Measurements from ENCODE around the gene SLC7A14. TPM values are rescaled to one million over a fixed set of nuclear protein-coding genes. Genes with fewer than 3 reads are reported as not detected.

Gene SLC7A14
- total RNA-seq, 2 experiments from 2014 or later, result not detected

DNA sequence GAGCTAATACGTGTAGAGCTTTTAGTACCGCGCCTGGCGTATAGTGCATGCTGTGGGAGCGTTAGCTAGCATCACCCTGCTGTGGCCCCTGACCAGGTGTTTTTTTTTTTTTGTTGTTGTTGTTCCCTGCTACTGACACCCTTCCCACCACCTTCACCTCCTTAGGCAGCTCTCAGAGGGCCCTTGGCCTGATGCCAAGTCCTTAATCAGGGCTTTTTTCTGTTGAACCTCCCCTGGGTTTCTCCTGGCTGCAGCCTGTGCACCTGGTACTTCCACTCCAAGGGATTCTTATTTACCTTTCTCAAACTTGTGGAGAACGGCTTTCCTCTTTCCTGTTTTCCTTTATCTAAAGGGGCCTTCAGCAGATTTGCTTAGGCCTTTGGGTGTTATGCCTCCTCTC, 53.3 kb downstream of the SLC7A14 start:
- ATAC-seq (ENCODE audit: poor library complexity) (no peak), DNase-seq (no peak)
- H3K36me3 ChIP-seq (ENCODE audit: insufficient read depth, low read length), result no peaks in the 10 kb centered on the region
- TF ChIP-seq, protein P1, sequence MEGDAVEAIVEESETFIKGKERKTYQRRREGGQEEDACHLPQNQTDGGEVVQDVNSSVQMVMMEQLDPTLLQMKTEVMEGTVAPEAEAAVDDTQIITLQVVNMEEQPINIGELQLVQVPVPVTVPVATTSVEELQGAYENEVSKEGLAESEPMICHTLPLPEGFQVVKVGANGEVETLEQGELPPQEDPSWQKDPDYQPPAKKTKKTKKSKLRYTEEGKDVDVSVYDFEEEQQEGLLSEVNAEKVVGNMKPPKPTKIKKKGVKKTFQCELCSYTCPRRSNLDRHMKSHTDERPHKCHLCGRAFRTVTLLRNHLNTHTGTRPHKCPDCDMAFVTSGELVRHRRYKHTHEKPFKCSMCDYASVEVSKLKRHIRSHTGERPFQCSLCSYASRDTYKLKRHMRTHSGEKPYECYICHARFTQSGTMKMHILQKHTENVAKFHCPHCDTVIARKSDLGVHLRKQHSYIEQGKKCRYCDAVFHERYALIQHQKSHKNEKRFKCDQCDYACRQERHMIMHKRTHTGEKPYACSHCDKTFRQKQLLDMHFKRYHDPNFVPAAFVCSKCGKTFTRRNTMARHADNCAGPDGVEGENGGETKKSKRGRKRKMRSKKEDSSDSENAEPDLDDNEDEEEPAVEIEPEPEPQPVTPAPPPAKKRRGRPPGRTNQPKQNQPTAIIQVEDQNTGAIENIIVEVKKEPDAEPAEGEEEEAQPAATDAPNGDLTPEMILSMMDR (IDR thresholded peaks at IDR 0.05), result no peak
- Mint-ChIP-seq H3K36me3 (ENCODE audit: low read depth) (no peaks in the 10 kb centered on the region), H3K27me3 (peaks cover 12% of the 10 kb centered on the region), H3K27ac (no peak overlapping the region), H3K4me1 (ENCODE audit: low read depth) (no peaks in the 10 kb centered on the region), H3K4me3 (no peak overlapping the region), H3K9me3 (no peaks in the 10 kb centered on the region)
- no peaks in the 10 kb centered on the region for H3K9me3 ChIP-seq (ENCODE audit: control insufficient read depth in 1 of 2, insufficient read depth in 1 of 2, low read length in 2 of 2)
- intact Hi-C loops (cut with DNase I, micrococcal nuclease), result no loop called here
- ChIA-PET CTCF (no interaction called here), POLR2A (no interaction called here)
- no peaks in the 10 kb centered on the region for H3K4me1 ChIP-seq (ENCODE audit: insufficient read depth, low read length)
- H3K27me3 ChIP-seq (ENCODE audit: control insufficient read depth in 1 of 2, insufficient read depth in 2 of 2, low read length in 2 of 2), result peaks cover 0 to 5% of the 10 kb centered on the region in 2 experiments
- H3K4me3 ChIP-seq (ENCODE audit: low read length), result no peak overlapping the region
- H3K27ac ChIP-seq (ENCODE audit: low read depth in 1 of 2, low read length in 2 of 2), result no peak overlapping the region

DNA sequence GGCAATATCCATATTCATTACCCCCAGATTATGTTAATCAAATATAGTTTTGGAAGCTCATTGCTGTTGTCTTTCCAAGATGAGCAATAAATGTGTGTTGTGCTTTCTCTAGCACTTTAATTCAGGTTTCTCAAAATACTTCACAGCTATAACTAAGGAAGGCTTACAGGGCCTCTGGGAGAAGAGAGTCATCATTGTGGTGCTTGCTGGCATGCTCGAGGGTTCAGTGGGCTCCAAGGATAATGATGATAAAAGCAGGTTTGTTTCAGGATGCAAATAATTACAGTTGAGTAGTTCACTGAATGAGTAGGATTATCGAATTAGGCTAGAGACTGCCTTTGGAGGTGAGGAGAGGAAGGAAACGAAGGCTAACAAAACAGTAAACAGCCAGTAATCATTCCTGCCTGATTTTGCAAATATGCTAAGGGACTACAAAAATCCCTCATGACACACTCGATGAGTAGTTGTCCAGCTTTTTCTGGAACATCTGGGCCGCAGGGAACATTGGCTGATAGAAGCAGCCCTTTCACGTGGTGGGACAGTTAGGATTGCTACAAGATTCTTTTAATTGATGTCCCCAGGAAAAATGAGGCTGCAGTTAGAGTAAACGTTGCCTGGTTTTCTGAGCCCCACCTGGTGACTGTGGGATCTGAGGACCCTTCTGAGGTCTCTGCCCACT, 54.1 kb downstream of the SLC7A14 start:
- Mint-ChIP-seq H3K4me3 (no peak overlapping the region), H3K36me3 (ENCODE audit: low read depth) (no peaks in the 10 kb centered on the region), H3K4me1 (ENCODE audit: low read depth) (no peaks in the 10 kb centered on the region), H3K27ac (no peak overlapping the region), H3K9me3 (no peaks in the 10 kb centered on the region), H3K27me3 (peaks cover 4% of the 10 kb centered on the region)
- Histone ChIP-seq H3K27ac (ENCODE audit: low read depth in 1 of 2, low read length in 2 of 2) (no peak overlapping the region), H3K36me3 (ENCODE audit: insufficient read depth, low read length) (no peaks in the 10 kb centered on the region), H3K27me3 (ENCODE audit: control insufficient read depth in 1 of 2, insufficient read depth in 2 of 2, low read length in 2 of 2) (peaks cover 0 to 3% of the 10 kb centered on the region in 2 experiments), H3K9me3 (ENCODE audit: control insufficient read depth in 1 of 2, insufficient read depth in 1 of 2, low read length in 2 of 2) (no peaks in the 10 kb centered on the region), H3K4me3 (ENCODE audit: low read length) (no peak overlapping the region), H3K4me1 (ENCODE audit: insufficient read depth, low read length) (no peaks in the 10 kb centered on the region)
- intact Hi-C loops (cut with DNase I, micrococcal nuclease), result no loop called here
- ATAC-seq (ENCODE audit: poor library complexity), result no peak
- ChIA-PET CTCF (no interaction called here), POLR2A (no interaction called here)
- TF ChIP-seq, protein P1 (IDR thresholded peaks at IDR 0.05), result no peak
- no peak for DNase-seq

DNA sequence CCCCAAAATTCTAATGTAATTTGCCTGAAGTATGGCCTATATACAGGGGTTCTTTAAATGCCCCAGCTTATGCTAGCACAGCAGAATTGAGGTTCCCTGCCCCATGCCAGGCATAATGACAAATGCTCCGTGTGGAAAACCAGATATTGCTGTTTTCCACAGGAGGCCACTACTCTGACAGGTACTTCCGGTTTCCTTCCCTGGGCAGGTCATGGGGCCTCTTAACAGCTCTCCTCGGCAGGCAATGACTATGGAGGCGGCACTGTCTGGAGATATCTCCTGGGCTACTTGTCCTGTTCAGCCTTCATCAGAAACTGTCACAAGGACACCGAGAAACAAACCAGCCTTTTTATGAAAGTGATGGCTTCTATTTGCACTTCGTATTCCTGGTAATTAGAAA, 54.8 kb downstream of the SLC7A14 start:
- POLR2A ChIA-PET, result no interaction called here

More for the DNA sequence above, 54.8 kb downstream of the SLC7A14 start:
- Histone ChIP-seq H3K4me1 (ENCODE audit: insufficient read depth, low read length) (no peaks in the 10 kb centered on the region), H3K27ac (ENCODE audit: low read depth in 1 of 2, low read length in 2 of 2) (no peak overlapping the region), H3K9me3 (ENCODE audit: control insufficient read depth in 1 of 2, insufficient read depth in 1 of 2, low read length in 2 of 2) (no peaks in the 10 kb centered on the region), H3K27me3 (ENCODE audit: control insufficient read depth in 1 of 2, insufficient read depth in 2 of 2, low read length in 2 of 2) (no peaks in the 10 kb centered on the region), H3K36me3 (ENCODE audit: insufficient read depth, low read length) (no peaks in the 10 kb centered on the region), H3K4me3 (ENCODE audit: low read length) (no peak overlapping the region)
- Mint-ChIP-seq H3K4me3 (no peak overlapping the region), H3K4me1 (ENCODE audit: low read depth) (no peaks in the 10 kb centered on the region), H3K9me3 (no peaks in the 10 kb centered on the region), H3K36me3 (ENCODE audit: low read depth) (no peaks in the 10 kb centered on the region), H3K27ac (no peak overlapping the region), H3K27me3 (peaks cover 4% of the 10 kb centered on the region)
- CTCF ChIA-PET, result no interaction called here
- no peak for DNase-seq
- intact Hi-C loops (cut with DNase I, micrococcal nuclease), result no loop called here
- TF ChIP-seq, protein P1 (IDR thresholded peaks at IDR 0.05), result no peak
- no peak for ATAC-seq (ENCODE audit: poor library complexity)

Measured in CD4-positive, alpha-beta T cell (primary cell).